ENCODE results near the gene ADAMTS14.

DNA sequence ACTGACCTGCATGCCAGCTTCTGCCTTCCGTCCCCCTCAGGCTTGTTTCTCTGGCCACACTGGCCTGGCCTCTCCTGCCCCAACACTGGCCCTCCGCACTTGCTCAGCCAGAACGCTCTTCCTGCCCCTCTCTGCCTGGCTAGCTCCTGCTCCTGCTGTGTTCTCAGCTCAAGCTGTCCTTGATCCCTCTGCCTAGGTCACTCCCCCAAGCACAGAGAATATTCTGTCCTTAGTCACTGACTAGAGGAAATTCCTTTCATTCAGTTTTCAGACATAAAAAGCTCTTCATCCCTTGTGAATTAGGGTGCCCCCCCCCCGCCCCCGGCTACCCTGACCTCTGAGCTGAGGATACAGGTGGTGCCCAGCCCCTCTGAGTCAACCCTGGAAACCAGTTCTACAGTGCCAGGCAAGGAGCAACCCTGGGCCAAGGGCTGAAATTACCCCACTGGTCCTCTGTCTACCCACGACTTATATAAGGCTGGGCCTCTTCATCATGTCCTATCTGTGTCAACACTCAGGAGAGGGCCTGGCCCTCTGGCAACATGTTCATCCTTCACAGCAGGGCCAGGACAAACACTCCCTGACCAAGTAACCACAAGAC is 136.8 kb downstream of the ADAMTS14 start:
- TF ChIP-seq, protein P1, sequence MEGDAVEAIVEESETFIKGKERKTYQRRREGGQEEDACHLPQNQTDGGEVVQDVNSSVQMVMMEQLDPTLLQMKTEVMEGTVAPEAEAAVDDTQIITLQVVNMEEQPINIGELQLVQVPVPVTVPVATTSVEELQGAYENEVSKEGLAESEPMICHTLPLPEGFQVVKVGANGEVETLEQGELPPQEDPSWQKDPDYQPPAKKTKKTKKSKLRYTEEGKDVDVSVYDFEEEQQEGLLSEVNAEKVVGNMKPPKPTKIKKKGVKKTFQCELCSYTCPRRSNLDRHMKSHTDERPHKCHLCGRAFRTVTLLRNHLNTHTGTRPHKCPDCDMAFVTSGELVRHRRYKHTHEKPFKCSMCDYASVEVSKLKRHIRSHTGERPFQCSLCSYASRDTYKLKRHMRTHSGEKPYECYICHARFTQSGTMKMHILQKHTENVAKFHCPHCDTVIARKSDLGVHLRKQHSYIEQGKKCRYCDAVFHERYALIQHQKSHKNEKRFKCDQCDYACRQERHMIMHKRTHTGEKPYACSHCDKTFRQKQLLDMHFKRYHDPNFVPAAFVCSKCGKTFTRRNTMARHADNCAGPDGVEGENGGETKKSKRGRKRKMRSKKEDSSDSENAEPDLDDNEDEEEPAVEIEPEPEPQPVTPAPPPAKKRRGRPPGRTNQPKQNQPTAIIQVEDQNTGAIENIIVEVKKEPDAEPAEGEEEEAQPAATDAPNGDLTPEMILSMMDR (IDR thresholded peaks at IDR 0.05; ENCODE audit: borderline replicate concordance, extremely low read depth, low read length, poor library complexity, severe bottlenecking) = no peak
- no peak for TF ChIP-seq EZH2 (IDR thresholded peaks at IDR 0.05; ENCODE audit: borderline replicate concordance, low read depth, low read length, severe bottlenecking)
